CD14-positive monocyte (primary cell): ENCODE measurements around the gene TSGA10IP. TPM values are rescaled to one million over a fixed set of nuclear protein-coding genes. Genes with fewer than 3 reads are reported as not detected.

Source experiments
- DNase-seq, 3 donors: peaks; one replicate each; pipeline ENCODE4 v3.0.0-alpha.2; 2011 to 2022
- H2AFZ ChIP-seq: 2 replicates; pipeline ENCODE4 v1.6.0; 2012; ENCODE audit warnings: mild to moderate bottlenecking, low read depth, low read length, inconsistent platforms; ENCODE audit not compliant: insufficient read depth, poor library complexity, severe bottlenecking
- H3K27ac ChIP-seq, 2 donors: 1 replicate in 1 of 2; 2 replicates in 1 of 2; pipeline ENCODE4 v1.5.1; 2012 to 2013; ENCODE audit warnings: low read length in 2 of 2, control low read depth in 1 of 2, inconsistent platforms in 1 of 2, low read depth in 1 of 2, mild to moderate bottlenecking in 1 of 2
- H3K27me3 ChIP-seq, 2 donors: one replicate each; pipeline versions ENCODE4 v1.6.0 to v1.6.1; 2011 to 2013; ENCODE audit warnings: low read length in 2 of 2; ENCODE audit not compliant: control insufficient read depth in 2 of 2, insufficient read depth in 2 of 2
- H3K36me3 ChIP-seq, 2 donors: replicated peaks in 1 of 2; 1 replicate in 1 of 2; 2 replicates in 1 of 2; pipeline versions ENCODE4 v1.5.1 to v1.6.1; 2012 to 2013; ENCODE audit warnings: low read length in 2 of 2, control low read depth in 1 of 2, inconsistent platforms in 1 of 2, mild to moderate bottlenecking in 1 of 2; ENCODE audit not compliant: insufficient read depth in 2 of 2, control insufficient read depth in 1 of 2
- H3K4me1 ChIP-seq, 2 donors: 1 replicate in 1 of 2; 2 replicates in 1 of 2; pipeline versions ENCODE4 v1.5.1 to v1.6.1; 2012 to 2013; ENCODE audit warnings: low read length in 2 of 2, control low read depth in 1 of 2, inconsistent platforms in 1 of 2, mild to moderate bottlenecking in 1 of 2, moderate library complexity in 1 of 2; ENCODE audit not compliant: insufficient read depth in 2 of 2, control insufficient read depth in 1 of 2
- H3K4me2 ChIP-seq: replicated peaks from 2 replicates; pipeline ENCODE3; 2012; ENCODE audit warnings: low read length, moderate library complexity, mild to moderate bottlenecking; ENCODE audit not compliant: poor library complexity, severe bottlenecking; ENCODE audit errors: extremely low read depth
- H3K4me3 ChIP-seq, 3 experiments: fragments of 200-600 bp in 1 of 3; sonication (generic) in 1 of 3; replicated peaks in 1 of 3; 1 replicate in 2 of 3; 2 replicates in 1 of 3; pipeline ENCODE4 v1.5.1; 2011 to 2013; ENCODE audit warnings: low read length in 3 of 3, mild to moderate bottlenecking in 3 of 3, control low read depth in 2 of 3, low read depth in 2 of 3, inconsistent platforms in 1 of 3, moderate library complexity in 1 of 3
- H3K79me2 ChIP-seq: 2 replicates; pipeline ENCODE4 v1.6.0; 2012; ENCODE audit warnings: mild to moderate bottlenecking, control low read depth, inconsistent platforms, low read length, moderate library complexity; ENCODE audit not compliant: insufficient read depth
- H3K9ac ChIP-seq: 2 replicates; pipeline ENCODE4 v1.6.0; 2017; ENCODE audit warnings: low read length, mild to moderate bottlenecking; ENCODE audit not compliant: insufficient read depth, poor library complexity, severe bottlenecking
- H3K9me3 ChIP-seq, 2 donors: replicated peaks in 1 of 2; 1 replicate in 1 of 2; 2 replicates in 1 of 2; pipeline versions ENCODE4 v1.5.1 to v1.6.1; 2012 to 2013; ENCODE audit warnings: low read length in 2 of 2, control low read depth in 1 of 2; ENCODE audit not compliant: control insufficient read depth in 1 of 2, insufficient read depth in 1 of 2
- H4K20me1 ChIP-seq: 2 replicates; pipeline ENCODE4 v1.6.0; 2012; ENCODE audit warnings: mild to moderate bottlenecking, low read length, control low read depth, moderate library complexity; ENCODE audit not compliant: insufficient read depth
- H3K27ac Mint-ChIP-seq, 7 donors: one replicate each; pipeline ENCODE4 v1.8.0; 2020; ENCODE audit warnings: mild to moderate bottlenecking in 7 of 7, mixed read lengths in 7 of 7, moderate library complexity in 6 of 7, inconsistent platforms in 2 of 7
- H3K27me3 Mint-ChIP-seq, 3 donors: one replicate each; pipeline ENCODE4 v1.8.0; 2021 to 2022; ENCODE audit warnings: low read depth in 3 of 3, mild to moderate bottlenecking in 3 of 3, mixed read lengths in 3 of 3, moderate library complexity in 3 of 3, inconsistent platforms in 1 of 3
- H3K36me3 Mint-ChIP-seq, 2 donors: one replicate each; pipeline ENCODE4 v1.8.0; 2020; ENCODE audit warnings: mixed read lengths in 2 of 2, inconsistent platforms in 1 of 2, mild to moderate bottlenecking in 1 of 2
- H3K4me1 Mint-ChIP-seq: one replicate; pipeline ENCODE4 v1.8.0; 2020; ENCODE audit warnings: mild to moderate bottlenecking, mixed read lengths
- H3K4me3 Mint-ChIP-seq, 2 donors: one replicate each; pipeline ENCODE4 v1.8.0; 2020; ENCODE audit warnings: mild to moderate bottlenecking in 2 of 2, mixed read lengths in 2 of 2, moderate library complexity in 1 of 2
- H3K9me3 Mint-ChIP-seq, 7 donors: one replicate each; pipeline ENCODE4 v1.8.0; 2020 to 2022; ENCODE audit warnings: mixed read lengths in 7 of 7, mild to moderate bottlenecking in 6 of 7, moderate library complexity in 6 of 7, inconsistent platforms in 2 of 7
- WGBS: methylation state at CpG from one replicate; pipeline ENCODE4 v1.1.5; 2013; ENCODE audit warnings: missing lambda C conversion rate; ENCODE audit not compliant: insufficient coverage; 5-methylcytosine and 5-hydroxymethylcytosine counted together
- intact Hi-C, 2 donors: fragments of 100-400 bp; cut with micrococcal nuclease; formaldehyde crosslinking; loops; one replicate each; pipeline versions ENCODE4 v1.15.0 to v1.15.1; 2023
- polyA plus RNA-seq, 3 donors: library from polyadenylated mRNA; depleted of rRNA in 1 of 3; unstranded in 2 of 3; stranded (reverse) in 1 of 3; fragments of 300-500 nt in 2 of 3; fragments of >200 nt in 1 of 3; fragmentation: Illumina TruSeq in 2 of 3; gene quantifications; 1 replicate in 2 of 3; 2 replicates in 1 of 3; pipeline ENCODE4 v1.2.3, GENCODE V29; 2012 to 2021
- TF ChIP-seq, protein P1 (sequence below): fragments of 200-600 bp; IDR thresholded peaks from one replicate; pipeline ENCODE4 v1.8.0; 2022; ENCODE audit warnings: antibody characterized with exemption, mild to moderate bottlenecking

The TSGA10IP gene
- polyA plus RNA-seq, 3 donors: 0.67 to 0.71 TPM; not detected in 1

DNA sequence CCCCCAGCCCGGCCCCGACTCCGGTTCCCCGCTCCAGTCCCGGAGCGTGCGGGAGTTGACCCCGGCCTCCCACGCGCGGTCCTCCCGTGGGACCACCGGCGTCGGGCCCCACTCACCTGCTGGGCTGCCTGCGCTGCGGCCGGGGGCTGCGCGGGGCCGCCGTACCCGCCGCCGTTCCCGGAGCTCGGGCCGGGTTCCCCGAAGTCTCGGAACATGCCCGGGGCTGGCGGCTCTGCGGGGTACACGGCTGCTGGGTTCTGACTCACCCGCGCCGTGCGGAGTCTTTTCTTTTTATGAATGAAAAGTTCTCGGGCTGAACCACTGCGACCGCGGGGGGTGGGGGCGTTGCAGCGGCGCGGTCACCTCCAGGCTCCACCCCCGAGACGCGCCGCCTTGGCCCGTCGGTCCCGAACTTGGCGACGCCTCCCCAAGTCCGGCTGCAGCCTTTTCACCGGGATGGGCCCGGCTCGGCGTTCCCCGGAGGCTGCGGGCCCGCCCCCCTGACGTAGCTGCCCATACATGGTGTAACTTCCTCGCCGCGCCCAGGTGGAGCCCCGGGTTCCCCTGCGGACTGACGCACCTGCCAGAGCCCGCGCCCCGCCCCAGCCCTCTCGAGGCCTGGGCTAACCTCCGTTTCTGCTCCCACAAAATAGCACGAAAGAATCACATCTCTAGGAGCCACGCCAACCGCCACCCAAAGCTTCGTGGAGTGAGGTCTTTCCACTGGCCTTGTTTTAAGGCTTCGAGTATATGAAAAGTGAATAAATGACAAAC lies 45.0 kb upstream of the TSGA10IP start, which contains the start of gene FOSL1:
Gene FOSL1 (minus strand): TSS at position 264 of the 774 bp plus-strand sequence. CDS start 49 bp downstream, at position 215.
- H3K27ac ChIP-seq: peak within 1 kb of the TSS; percentile 36 to 84
- peak within 1 kb of the TSS; percentile 63 for H2AFZ ChIP-seq
- peaks cover 16% of the 10 kb centered on the region for H3K4me1 Mint-ChIP-seq
- H3K4me1 ChIP-seq: peaks cover 22 to 28% of the 10 kb centered on the region in 2 donors
- no peaks in the 10 kb centered on the region for H3K9me3 Mint-ChIP-seq
- H3K9ac ChIP-seq: peak within 1 kb of the TSS; percentile 86
- H3K4me2 ChIP-seq: peak within 1 kb of the TSS; percentile 96
- peaks cover 0 to 5% of the 10 kb centered on the region in 2 donors for H3K36me3 ChIP-seq
- H3K36me3 Mint-ChIP-seq: peaks cover 9 to 12% of the 10 kb centered on the region in 2 donors
- no peaks in the 10 kb centered on the region for H3K27me3 ChIP-seq
- H3K4me3 ChIP-seq: peak within 1 kb of the TSS; percentile 60 to 92 (median 85)
- WGBS: under 1% methylated on average over 73 of the region's 80 CpGs
- intact Hi-C loops: loop anchor here in 1 of 2 donors (1.0 to 2.0 kb wide), 2 partner anchors 10 to 18 kb away; partner anchors contain the start of genes C11orf68, CCDC85B and DRAP1
- H3K79me2 ChIP-seq: peaks cover 9% of the 10 kb centered on the region
- peaks cover 5% of the 10 kb centered on the region for H4K20me1 ChIP-seq
- no peaks in the 10 kb centered on the region for H3K9me3 ChIP-seq
- peak within 1 kb of the TSS; percentile 81 to 92 (median 90) for H3K27ac Mint-ChIP-seq
- peak; percentile 89 to 97 (median 96) for DNase-seq
- peaks cover 0 to 5% (median 4%) of the 10 kb centered on the region in 3 donors for H3K27me3 Mint-ChIP-seq
- TF ChIP-seq, protein P1, sequence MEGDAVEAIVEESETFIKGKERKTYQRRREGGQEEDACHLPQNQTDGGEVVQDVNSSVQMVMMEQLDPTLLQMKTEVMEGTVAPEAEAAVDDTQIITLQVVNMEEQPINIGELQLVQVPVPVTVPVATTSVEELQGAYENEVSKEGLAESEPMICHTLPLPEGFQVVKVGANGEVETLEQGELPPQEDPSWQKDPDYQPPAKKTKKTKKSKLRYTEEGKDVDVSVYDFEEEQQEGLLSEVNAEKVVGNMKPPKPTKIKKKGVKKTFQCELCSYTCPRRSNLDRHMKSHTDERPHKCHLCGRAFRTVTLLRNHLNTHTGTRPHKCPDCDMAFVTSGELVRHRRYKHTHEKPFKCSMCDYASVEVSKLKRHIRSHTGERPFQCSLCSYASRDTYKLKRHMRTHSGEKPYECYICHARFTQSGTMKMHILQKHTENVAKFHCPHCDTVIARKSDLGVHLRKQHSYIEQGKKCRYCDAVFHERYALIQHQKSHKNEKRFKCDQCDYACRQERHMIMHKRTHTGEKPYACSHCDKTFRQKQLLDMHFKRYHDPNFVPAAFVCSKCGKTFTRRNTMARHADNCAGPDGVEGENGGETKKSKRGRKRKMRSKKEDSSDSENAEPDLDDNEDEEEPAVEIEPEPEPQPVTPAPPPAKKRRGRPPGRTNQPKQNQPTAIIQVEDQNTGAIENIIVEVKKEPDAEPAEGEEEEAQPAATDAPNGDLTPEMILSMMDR: no peak
- H3K4me3 Mint-ChIP-seq: peak within 1 kb of the TSS; percentile 85 to 86

DNA sequence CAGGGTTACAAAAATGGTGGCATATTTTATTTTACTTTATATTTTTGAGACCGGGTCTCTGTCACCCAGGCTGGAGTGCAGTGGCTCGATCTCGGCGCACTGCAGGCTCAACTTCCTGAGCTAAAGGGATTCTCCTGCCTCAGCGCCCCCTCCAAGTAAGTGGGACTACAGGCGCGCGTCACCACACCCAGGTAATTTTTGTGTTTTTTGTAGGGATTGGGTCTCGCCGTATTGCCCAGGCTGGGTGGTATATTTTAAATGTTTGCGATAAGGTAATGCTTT lies 44.4 kb upstream of the TSGA10IP start:
- Mint-ChIP-seq H3K4me3 (peak overlapping the region; percentile 59 to 72), H3K4me1 (peaks cover 16% of the 10 kb centered on the region), H3K27ac (peak overlapping the region; percentile 81 to 92 (median 88)), H3K27me3 (peaks cover 0 to 5% (median 4%) of the 10 kb centered on the region in 3 donors), H3K9me3 (no peaks in the 10 kb centered on the region), H3K36me3 (peaks cover 6 to 9% of the 10 kb centered on the region in 2 donors)
- Histone ChIP-seq H3K4me2 (peak overlapping the region; percentile 96), H3K4me1 (peaks cover 22 to 28% of the 10 kb centered on the region in 2 donors), H3K27me3 (no peaks in the 10 kb centered on the region), H3K36me3 (peaks cover 0 to 5% of the 10 kb centered on the region in 2 donors), H3K27ac (peak overlapping the region; percentile 1 to 59), H3K79me2 (peaks cover 4% of the 10 kb centered on the region), H3K9me3 (no peaks in the 10 kb centered on the region), H4K20me1 (peaks cover 5% of the 10 kb centered on the region), H3K4me3 (peak overlapping the region in 1 of 3 experiments; percentile 92), H3K9ac (peak overlapping the region; percentile 86), H2AFZ (peak overlapping the region; percentile 63)
- TF ChIP-seq, protein P1: no peak
- WGBS: 90% methylated on average over 2 of the region's 11 CpGs
- intact Hi-C loops: loop anchor here in 1 of 2 donors (1.0 to 2.0 kb wide), 2 partner anchors 11 to 18 kb away; partner anchors contain the start of genes C11orf68, CCDC85B and DRAP1
- DNase-seq: no peak
